GM21717 (cell line): ENCODE measurements around the gene ST3GAL3.

Experiments used
- ATAC-seq: cut with Tn5 transposase; IDR thresholded peaks from one replicate; pipeline ENCODE4 v1.9.1; 2021; ENCODE audit warnings: mild to moderate bottlenecking, moderate library complexity; ENCODE audit not compliant: unreplicated experiment

Gene ST3GAL3

DNA sequence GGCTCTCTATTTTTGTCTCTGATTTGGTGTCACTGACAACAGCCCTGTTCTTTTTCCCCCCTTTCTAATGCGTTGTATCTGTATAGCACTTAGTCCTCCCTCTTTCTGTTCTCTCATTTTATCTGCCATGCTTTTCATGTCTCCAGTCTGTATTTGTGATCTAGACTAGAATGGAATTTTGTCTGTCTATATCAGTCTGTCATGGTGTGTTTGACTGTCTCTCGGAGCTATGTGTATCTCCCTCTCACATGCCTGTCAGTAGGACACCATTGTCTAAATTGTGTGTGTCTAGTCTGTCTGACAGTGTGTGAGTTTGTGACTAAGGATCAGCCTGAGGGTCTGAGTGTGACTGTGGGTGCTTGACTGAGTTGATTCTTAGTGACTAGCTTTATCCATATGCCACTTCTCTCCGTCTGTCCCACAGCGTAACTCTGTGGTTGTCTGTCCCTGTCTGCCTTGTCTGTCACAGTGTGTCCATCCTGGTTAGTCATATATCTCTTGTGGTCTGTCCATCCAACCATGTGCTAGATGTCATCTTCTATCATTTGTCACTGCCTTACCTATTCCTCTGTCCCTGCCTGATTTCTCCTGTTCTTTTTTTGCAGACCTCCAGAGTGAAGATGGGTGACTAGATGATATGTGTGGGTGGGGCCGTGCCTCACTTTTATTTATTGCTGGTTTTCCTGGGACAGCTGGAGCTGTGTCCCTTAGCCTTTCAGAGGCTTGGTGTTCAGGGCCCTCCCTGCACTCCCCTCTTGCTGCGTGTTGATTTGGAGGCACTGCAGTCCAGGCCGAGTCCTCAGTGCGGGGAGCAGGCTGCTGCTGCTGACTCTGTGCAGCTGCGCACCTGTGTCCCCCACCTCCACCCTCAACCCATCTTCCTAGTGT, 270.3 kb downstream of the ST3GAL3 start:
- ATAC-seq = no peak

DNA sequence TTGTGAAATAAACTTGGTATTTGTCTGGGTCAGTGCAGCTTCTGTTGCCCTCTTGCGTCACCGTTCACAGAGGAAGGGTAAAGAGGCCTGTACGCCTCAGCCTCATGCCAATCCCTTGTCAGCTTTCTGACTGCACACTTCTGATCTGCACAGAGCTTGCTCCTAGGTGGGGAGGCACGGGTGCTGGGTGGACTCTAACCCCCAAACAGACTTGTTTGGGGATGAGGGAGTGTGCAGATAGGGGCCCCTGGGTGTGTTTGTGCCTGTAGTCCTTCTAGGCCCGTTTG, 270.9 kb downstream of the ST3GAL3 start:
- ATAC-seq = no peak

GRCh38 chr1:43978551-43979260, 271.4 kb downstream of the ST3GAL3 start, which contains the start of gene B4GALT2:
TSS of gene B4GALT2 (plus strand) at chr1:43979210. CDS start at chr1:43981161, 1,951 bp downstream.
- ATAC-seq = no peak

GRCh38 chr1:43979261-43979527, 271.9 kb downstream of the ST3GAL3 start:
- ATAC-seq = no peak

- no peak for ATAC-seq
Observed at GRCh38 chr1:43979528-43980254, 272.4 kb downstream of the ST3GAL3 start.

- no peak for ATAC-seq
Observed at GRCh38 chr1:43980255-43981134, 273.2 kb downstream of the ST3GAL3 start.
